ENCODE results near the gene RABAC1.
"Not testable (repeated sequence)": the region's sequence is repeated elsewhere in the genome, so short reads cannot be mapped to it uniquely, and the experiment has no call there.

The RABAC1 gene

DNA sequence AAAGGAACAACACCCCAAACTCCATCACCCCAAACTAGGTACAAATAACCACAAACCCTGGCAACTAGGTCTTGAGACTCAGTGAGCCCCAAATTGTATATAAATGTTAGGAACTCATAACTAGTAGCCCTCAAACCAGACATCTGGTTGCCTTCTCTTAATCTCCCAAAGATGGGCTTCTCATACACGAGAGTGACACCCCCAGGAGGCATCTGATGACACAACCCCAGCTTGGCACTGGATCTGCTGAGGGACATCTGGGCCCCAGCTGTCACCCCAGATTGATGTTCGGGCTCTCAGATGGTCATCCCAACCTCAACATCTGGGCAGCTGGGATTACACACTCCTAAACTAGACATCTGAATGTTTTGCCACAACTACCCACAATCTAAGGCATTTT lies 14.8 kb downstream of the RABAC1 start:
- DNase-seq: no peak

GRCh38 chr19:41941410-41942202 lies 17.5 kb downstream of the RABAC1 start:
- no peak for DNase-seq

DNA sequence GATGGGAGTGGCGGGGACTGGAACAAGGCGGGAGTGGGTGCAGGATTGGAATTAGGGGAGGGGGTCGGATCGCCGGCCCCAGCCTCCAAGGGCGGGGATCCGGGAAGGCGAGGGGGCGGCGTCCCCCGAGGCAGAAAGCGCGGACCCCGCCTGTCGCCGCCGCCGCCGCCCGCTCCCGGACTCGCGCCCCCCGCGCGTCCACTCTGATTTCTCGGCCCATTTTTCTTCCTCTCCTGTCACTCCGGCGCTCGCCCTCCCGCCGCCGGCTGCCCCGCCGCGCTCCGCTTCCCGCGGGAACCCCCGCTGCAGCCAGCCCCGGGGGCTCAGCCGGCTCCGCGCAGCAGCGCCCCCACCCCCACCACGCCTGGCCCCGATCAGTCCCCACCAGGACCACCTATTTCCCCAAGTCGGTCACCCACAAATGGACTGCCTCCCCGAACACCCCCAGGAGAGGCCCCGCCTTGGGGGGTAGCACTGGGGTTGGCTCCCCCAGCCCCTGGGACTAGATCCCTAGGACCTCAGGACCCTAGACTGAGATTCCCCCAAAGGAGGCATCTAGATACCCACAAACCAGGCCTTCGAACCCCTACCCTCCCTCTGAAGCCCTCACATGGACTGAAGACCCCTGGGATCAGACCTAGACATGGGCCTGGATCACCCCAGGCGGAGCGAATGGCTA lies 18.3 kb downstream of the RABAC1 start:
- DNase-seq: no peak

DNA sequence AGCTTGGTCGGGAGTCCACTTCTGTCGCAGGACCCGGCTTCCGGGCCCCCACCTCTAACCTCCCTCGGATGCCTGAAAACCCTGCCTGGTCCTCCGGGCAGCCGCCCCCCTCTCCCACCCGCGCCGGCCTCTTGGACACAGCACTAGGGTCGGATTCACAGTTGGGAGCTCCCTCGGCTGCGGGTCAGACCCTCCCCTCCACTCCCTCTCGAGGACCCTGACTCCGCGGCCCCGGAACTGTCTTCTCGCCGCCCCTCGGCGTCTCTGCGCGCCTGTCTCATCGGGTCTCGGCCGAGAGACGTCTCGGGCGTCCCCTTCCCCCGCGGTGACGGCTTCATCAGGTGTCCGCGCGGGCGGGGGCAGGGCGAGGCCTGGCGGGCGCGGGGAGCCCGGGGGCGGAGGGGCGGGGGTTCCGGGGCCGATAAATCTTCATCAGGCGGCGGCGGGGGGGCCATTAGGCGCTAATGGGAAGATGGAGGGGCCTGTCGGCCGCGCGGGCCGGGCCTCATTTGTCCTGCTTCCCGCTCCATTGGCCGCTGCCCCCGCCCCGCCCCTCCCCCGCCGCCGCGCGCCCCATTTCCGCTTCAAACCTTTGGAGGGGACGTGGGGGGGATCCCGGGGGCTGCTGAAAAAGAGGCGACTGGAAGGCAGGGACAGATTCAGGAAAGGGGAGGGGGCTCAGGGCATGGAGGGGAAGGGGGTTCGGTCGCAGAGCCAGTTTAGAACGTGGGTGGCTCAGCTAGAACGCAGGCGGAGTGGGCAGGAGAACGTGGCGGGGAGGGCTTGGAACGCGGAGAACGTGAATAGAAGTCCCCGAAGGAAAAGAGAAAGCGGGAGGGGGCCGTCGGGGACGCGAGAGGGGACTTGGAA lies 19.0 kb downstream of the RABAC1 start:
- DNase-seq: peak; percentile 22

DNA sequence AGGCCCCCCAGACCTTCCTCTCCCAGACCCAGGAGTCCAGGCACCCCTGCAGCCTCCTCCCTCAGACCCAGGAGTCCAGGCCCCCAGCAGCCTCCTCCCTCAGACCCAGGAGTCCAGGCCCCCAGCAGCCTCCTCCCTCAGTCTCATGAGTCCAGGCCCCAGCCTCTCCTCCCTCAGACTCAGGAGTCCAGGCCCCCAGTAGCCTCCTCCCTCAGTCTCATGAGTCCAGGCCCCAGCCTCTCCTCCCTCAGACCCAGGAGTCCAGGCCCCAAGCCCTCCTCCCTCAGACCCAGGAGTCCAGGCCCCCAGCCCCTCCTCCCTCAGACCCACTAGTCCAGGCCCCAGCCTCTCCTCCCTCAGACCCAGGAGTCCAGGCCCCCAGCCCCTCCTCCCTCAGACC lies 19.9 kb downstream of the RABAC1 start:
- not testable (repeated sequence) for DNase-seq

- DNase-seq: no peak
Measured at GRCh38 chr19:41937525-41938468, 21.3 kb downstream of the RABAC1 start.

GRCh38 chr19:41936961-41937360 lies 22.2 kb downstream of the RABAC1 start:
- no peak for DNase-seq

DNA sequence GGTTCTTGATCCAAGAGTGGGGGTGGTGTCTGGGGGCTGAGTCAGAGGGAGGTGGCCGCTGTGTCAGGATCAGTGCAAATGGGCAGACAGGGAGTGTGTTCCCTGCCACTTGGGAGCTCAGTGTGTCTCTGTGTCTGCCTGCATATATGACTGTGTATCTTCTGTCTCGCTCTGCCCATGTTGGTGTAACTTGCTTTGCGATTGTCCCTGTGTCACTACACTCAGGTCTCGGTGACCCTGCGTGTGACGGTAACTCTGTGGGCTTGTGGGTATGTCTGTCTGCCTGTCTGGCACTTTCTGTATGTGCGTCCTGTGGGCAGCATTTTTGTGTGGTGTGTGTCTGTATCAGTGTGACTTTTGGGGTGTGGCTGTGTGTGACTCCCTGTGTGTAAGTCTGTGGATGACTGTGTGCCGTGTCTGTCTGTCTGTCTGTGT lies 22.7 kb downstream of the RABAC1 start:
- DNase-seq: peak; percentile 11

DNA sequence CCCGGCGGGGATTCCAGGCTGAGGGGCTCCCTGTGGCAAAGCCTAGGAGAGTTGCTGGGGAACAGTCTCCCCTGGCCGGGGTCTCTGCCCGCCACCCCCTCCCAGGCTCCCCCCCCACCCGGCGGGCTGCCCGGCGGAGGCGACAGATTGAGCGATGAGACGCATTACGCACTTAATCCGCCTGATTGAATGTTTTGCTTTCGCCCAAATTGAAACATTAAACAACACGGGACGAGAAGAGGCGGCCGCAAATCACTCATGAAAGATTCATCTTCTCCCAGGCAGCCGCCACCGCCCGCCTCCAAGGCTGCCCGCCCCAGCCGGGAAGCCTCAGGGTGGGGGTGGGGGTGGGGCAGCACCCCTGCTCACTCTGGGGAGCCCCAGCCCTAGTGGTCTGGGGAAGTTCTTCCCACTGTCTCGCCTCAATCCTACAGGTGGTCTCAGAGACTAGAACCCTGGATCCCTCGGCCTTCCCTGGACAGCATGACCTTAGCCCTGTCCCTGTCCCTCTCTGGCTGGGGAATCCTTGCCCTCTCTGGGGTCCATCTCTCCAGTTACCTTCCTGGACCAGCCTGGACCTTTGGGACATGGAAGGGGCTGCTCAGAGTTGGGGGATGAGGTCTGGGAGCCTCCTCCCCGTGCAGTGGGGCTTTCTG lies 23.2 kb downstream of the RABAC1 start:
- DNase-seq: no peak

DNA sequence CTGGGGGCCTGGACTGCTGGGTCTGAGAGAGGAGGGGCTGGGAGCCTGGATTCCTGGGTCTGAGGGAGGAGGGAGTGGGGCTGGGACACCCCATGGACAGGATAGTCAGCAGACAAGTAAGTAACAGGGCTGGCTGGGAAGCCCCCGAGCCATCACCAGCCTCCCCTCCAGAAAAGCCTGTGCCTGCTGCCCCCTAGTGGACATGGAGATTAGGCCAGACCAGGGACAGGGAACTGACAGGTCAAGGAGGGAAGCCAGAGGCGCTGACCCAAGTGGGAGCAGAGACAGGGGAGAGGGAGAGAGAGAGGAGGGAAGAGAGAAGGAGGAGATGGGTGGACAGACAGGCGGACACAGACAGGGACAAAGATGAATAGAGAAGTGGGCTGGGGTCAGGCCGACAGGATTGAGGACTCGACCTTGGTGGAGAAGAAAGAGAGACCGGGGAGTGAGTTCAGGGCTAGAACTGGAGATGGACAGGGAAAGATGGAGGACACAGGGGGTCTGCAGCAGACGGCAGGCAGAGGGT lies 24.2 kb downstream of the RABAC1 start:
- peak; percentile 51 for DNase-seq

- DNase-seq: no peak
Measured at GRCh38 chr19:41933693-41934426, 25.3 kb downstream of the RABAC1 start.

DNA sequence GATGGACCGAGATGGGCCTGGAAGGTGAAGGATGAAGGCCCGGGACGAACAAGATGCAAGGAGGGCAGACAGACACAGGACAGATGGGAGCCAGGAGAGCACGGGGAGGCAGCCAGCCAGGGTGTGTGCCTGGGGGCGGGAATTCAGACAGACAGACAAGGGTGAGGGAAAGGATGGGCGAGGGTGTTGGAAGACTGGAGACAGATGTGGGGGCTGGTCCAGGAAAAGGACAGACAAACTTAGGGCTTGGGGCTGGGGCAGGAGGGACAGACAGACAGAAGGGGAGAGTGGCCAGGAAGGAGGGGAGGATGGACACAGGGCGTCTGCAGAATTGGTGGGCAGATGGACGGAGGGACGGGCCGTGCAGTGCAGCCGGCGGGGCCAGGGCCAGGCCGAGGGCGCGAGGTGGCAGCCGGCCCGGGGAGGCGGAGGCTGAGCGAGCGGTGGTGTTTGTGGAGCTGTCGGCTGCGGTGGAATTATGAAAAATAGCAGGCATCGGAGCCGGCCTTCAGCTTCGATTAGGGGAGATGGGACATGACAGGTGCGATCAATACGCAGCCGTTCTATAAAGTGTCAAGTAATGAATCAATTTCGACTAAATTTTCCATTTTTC lies 26.3 kb downstream of the RABAC1 start:
- DNase-seq: no peak

- DNase-seq: no peak
Measured at GRCh38 chr19:41932259-41932719, 26.8 kb downstream of the RABAC1 start.

GRCh38 chr19:41930926-41931592 lies 28.1 kb downstream of the RABAC1 start:
- no peak for DNase-seq

- DNase-seq: no peak
Measured at GRCh38 chr19:41930322-41930722, 28.8 kb downstream of the RABAC1 start.

GRCh38 chr19:41929536-41930071 lies 29.5 kb downstream of the RABAC1 start:
- no peak for DNase-seq

- DNase-seq: no peak
Measured at GRCh38 chr19:41928754-41929535, 30.2 kb downstream of the RABAC1 start.

GRCh38 chr19:41928221-41928683 lies 30.9 kb downstream of the RABAC1 start, which contains the start of gene ERFL:
Gene ERFL, minus strand, starts transcription at chr19:41928449. Its CDS starts 15,530 bp downstream, at chr19:41912919.
- DNase-seq: no peak
